ENCODE data around the gene ASCC1.
A peak's percentile ranks its signal among the peaks of the same experiment; 100 is the strongest.

The ASCC1 gene

DNA sequence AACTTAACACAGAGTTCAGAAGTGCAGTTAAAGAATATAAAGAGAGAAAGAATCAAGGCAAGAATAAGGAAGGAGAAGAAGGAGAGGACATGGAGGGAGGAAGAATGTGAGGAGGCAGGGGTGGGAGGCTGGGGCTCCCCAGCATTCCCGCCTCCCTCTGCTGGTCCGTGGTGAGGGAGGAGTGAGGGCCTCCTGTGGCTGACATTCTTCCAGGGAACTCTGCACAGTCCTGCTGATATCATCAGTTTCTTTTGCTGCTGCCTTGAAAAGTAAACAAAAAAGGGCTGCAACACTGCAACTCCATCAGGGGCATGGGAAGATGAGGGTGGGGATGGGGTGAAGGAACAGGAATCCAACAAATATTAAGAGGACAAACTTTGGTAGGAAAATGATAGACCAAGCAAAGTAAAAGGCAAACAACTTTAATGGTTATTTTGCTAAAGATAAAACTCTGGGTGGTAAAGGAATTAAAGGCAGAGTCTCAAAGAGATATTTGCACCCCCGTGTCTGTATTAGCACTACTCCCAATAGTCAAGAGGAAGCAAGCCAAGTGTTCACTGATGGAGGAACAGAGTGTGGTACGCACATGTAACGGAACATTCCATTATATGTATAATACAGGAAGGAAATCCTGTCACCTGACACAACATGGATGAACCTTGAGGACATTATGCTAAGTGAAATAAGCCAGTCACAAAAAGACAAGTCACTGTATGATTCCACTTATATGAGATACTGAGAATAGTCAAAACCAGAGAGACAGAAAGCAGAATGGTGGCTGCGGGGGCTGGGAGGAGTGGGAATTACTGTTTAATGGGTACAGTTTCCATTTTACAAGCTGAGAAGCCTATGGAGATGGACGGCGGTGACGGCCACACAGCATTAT, 119.7 kb downstream of the ASCC1 start:
- DNase-seq = no peak

DNA sequence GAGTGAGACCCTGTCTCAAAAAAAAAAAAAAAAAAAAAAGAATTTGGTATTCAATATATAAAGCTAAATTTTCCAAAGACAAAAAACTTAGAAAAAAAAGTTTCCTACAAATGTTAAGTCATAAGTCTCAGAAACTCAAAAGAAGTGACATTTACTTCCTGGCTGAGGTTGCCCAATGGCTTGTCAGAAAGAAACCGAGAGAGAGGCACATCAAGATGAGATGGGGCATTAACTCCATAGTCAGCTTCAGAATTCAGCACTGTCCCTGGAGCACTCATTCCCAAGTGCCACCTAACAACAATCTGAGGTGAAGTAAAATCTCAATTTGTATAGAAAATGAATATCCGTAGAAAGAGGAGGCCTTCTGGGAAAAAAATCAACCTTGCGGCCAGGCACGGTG, 120.9 kb downstream of the ASCC1 start:
- DNase-seq = no peak

DNA sequence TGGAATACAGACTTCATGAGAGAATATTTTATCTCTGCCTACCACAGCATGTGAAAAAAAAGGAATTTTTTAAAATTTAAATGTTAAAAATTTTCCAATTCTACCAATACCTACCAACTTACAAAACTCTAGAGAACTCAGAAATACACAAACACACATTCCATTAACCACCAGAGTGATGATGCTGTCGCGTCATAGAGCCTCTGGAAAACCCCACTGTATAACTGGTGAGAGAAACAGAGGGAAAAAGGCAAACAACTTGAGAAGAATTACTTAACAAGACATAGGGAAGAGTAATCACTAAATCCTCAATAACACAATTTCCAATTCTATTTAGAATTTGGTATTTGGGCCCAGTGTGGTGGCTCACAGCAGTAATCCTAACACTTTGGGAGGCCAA, 121.5 kb downstream of the ASCC1 start:
- no peak for DNase-seq

DNA sequence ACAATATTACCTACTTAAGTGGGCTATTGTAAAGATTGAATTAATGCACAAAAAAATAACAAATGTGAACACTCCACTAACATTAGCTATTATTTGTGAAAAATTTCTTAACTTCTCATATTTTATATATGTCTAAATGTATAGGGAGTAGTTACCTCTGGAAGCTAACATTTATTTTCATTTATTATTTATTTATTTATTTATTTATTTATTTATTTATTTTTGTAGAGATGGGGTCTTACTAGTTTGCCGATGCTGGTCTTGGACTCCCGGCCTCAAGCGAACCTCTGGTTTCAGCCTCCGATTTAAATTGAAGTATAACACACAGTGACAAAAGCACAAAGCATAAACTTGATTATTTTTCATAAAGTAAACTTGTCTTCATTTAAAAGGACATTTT, 122.6 kb downstream of the ASCC1 start:
- DNase-seq = no peak

DNA sequence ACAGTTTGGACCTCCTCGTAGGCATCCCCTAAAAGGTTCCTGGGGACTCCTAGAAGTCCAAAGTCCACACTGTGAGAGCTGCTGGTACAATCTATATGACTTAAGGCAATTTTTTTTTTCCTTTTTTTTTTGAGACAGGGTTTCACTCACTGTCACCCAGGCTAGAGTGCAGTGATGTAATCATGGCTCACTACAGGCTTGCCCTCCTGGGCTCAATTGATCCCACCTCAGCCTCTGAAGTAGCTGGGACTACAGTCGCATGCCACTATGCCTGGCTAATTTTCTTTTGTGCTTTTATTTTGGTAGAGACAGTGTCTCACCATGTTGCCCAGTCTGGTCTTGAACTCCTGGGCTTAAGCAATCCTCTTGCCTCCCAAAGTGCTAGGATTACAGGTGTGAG, 123.1 kb downstream of the ASCC1 start:
- no peak for DNase-seq

DNA sequence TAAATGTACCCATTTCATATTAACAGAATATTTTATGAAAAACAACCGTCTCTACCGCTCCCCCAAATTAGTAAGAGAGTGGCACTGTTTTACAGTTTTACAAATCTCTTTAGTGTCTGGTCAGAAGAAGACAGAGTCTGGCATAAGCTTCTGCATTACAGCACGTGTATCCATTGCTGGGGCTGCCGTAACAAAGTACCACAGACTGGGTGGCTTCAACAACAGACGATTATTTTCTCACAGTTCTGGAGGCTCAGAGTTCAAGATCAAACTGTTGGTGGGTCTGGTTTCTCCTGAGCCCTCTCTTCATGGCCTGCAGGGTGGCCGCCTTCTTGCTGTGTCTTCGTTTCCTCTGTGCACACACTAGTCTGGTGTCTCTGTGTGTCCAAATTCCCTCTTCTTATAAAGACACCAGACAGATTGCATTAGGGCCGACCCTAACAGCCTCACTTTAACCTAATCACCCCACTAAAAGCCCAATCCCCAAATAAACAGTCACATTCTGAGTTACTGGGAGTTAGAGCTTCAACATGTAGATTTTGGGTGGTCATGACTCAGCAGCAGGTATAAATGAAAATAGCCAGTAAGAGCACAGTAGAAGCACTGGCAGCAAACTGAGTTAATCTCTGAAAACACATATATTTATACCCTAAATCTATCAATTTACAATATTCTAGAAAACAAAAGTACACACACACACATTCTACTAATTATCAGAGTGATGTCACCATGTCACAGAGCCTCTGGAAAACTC, 123.7 kb downstream of the ASCC1 start:
- DNase-seq = no peak

DNA sequence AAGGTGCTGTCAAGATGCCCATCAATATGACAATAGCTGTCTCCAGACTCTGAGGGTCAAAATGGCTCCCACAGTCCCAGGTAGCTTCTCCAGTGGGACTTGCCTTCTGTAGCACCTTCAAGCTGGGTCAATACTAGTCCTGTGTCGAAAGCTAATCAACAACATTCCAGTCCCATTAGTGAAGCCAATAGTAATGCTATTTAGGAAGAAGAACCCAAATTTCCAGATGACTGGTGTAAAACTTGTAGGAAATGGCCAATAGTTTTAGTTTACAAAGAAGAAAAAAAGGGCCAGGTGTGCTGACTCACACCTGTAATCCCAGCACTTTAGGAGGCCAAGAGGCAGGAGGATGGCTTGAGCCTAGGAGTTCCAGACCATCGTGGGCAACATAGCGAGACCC, 125.8 kb downstream of the ASCC1 start:
- DNase-seq = no peak

DNA sequence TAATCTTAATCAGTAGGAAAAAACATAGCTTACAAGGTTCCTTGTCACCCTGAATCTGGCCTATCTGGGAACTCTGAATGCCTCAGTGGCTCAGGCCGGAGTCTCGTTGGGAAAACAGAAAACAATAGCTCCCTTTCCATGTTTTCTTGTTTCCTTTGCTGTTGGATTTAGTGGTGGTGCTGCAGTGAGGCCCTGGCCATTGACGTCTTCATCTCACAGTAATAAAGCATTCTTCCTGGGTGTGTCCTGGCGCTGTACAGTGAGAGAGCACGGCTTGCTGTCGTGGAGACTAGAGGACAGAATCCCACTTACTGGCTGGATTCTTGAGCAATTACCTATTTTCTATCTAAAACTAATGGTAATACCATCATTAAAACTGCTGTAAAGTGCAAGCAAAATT, 126.5 kb downstream of the ASCC1 start:
- DNase-seq = no peak

DNA sequence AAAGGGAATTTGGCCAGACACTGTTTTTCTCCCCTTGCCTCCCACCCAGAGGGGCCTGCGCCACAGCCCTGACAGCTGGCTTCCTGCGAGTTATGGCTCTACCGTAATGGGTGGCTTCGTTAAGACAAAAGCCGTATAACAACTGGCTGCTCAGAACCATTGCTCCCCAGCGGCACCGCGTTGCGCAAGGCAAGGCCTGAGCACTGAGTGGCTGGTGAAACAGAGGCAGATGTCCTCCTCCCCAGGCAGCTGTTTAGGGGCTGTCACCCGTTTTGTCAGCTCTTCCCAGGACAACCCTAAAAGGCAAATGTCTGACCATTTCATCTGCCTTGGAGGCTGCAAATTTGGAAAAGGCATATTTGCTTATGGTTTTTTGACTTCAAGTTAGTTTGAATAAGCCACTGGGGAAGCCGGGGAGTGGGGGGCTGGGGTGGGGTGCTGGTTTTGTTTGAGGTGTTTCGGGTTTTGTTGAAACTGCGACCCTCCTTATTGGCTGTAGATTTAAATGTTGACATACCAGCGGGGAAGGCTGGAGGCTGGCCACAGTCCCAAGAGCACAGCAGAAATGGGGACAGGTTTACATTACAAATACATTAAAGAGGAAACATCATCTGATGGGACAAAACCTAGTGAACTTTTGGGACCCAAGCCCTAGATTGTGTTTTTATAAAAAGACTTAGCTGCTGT, 127.0 kb downstream of the ASCC1 start:
- peak; percentile 46 for DNase-seq

DNA sequence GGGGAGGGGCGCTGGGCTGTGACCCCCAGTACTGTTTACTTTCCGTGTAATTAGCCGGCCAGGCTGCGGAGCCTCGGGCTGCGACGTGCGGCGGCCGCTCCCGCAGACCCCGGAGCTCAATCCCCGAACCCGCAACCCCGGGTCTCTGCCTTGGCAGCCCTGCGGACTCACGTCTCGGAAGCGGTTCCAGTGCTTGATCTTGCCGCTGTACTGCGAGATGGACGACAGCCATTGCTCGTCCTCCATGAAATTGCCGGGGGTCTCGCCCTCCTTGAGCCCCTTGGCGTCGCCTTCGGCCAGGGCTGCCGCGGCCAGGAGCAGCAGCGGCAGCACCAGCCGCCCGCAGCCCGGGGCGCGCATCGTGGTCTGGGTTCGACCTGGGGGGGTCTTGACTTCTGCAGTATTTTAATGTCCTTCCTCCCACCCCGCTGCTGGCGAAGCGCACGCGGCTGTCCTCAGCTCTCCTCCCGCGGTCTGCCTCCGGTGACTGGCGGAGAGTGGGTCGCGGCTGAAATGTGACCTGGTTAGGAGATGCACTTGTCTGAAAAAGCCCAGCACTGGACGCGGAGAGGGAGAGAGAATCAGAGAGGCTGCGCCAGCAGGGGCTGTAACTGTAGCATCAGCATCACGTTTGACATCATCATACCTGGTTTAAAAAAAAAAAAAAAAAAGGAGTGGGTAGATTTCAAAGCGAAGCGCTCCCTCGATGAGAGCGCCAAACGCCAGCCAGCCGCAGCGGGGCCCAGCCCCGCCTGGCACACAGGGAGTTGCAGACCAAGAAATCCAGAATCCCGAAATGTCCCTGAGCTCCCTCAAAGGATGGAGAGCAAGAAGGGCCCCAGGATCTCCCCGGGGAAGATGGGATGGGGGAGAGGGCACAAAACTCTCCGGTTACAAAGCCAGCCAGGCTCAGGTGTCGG, 127.8 kb downstream of the ASCC1 start, which contains the start of gene SPOCK2:
TSS of gene SPOCK2 (minus strand) at position 583 of the 920 bp plus-strand sequence. CDS start at position 360, 223 bp downstream.
- no peak for DNase-seq

DNA sequence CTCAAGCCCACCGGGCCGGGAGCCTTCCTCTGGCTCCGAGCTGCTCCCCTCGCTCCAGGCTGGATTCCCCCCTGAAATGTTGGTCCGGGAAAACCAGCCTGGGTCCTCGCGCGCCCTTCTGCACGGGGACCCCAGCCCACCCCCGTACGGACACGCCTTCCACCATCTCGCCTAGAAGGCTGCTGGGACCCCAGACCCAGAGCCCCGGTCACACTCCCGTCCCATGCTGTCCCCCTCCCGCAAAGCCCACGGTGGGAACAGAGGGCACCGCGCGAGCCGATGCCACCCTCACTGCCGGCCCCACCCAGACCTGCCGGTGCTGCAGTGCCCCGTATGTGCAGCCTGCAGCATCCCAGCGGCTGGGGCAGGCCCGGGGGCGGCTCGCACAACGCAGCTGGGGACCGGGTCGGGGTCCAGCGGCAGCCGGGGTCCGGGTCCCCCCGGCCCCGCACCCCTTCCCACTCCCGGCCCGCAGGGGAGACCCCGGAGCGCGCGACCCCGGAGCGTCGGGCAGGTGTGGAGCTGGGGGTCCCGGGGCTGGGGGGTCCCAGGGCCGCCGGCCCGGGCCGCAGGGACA, 128.6 kb downstream of the ASCC1 start:
- no peak for DNase-seq

DNA sequence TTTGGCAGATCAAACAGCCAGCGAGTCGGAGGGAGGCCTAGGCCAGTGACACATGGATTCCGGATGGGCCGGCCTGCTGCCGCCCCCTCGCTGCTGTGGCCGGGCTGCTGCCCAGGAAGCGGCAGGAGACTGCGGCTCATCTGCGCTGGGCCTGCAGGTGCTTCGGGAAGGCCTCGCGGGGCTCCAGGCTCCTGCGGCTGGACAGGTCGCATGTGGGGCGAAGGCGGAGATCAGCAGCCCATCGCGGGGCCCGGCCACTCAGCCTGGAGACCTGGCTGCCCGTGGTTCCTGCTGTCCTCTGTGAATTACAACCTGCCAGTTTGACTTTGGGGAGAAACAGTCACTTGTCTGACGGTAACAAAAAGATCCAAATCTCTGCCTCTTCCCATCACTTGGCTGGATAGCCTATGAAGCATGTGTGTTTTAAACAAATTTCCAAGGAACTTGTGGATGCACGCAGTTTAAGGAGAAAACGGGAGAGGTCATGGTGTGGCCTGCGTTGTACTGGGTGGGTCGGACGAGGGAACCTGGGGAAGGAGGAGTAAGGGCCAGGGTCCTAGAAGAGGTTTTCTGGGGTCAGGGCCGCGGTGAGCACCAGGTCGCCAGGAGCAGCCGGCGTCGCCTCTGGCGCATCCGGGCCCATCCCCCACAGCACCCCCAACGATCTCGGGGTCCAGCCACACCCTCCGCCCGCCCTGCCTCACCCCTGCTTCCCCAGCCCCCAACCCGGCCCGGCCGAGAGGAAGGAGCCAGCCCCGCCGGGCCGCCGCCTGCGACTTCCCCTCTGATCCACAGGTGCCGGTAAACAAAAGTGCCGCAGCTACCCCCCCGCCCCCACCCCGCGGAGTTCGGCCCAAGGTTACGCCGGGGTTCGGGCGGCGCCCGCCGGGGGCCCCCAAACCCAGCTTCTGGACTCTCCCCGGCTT, 129.3 kb downstream of the ASCC1 start:
- no peak for DNase-seq

DNA sequence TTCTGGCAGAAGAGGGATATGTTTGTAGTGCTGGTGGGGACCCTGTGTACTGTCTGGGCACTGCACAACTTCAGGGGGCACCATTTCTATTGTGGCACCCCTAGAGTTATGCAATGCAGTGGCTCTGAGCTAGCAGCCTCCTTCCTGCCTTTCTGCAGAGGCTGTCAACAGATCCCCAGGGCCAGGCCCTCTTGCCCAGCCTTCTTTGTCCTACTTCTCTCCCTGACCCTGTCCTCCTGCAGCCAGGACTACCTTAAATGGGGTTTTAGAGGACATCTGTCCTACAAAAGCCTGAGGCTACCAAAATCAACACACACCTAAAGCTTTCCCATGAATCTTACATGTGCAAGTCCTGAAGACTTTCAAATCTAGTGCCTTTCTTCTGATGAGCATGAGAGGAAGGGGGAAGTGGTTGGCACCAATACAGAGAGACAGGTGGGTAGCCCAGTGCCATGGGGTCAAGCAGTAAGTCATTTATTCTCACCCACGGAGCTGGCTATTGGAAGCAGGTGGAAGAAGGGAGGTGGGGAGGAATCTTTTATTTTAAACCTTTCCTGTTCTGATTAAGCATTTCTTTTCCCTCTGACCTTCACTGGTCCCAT, 130.1 kb downstream of the ASCC1 start:
- DNase-seq = no peak

DNA sequence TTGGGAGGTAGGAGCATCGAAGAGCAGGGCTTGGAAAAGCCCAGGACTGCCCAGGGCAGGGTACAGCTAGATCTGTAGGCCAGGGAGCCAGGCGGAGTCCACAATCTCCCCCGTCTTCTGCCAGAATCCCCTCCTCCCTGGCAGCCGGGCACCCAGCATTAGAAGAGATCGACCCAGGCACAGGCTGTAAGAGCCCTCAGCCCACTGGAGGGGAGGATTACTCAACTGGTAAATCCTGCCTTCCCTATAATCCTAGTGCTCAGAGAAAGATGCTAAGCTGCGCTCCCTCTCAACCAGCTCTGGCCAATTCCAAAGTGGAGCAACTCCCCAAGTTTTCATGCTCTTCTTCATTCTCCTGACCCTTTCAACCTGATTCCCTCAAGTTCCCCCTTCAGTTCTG, 130.9 kb downstream of the ASCC1 start:
- no peak for DNase-seq

DNA sequence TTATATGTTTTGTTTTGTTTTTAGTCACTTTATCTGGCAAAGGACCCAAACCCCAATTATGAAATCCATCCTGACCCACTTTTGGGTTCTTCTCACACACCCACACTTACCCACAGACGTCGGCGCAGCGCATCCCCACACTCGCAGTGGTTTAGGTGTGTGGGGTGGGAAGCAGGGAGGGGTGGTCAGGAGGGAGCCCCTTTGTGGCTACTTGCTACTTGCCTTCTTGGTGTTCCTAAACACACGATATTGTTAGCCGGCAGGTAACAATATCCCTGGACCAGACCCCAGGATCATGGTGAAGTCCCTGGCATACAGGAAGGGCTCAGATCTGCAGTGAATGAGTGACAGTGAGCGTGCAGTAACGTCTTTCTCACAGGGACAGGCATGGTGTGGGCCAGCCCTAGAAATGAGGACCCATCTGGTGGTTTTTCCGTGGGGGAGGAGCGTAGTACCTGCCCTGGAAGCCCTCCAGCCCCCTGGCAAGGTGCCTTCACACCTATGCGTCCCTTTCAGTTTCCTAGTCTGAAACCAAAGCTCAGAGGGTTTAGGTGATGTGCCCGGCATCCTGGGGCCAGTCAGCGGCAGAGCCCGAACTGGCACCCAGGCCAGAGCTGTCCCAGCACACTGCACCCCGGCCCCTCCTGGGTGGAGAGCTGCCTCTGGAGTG, 132.2 kb downstream of the ASCC1 start:
- no peak for DNase-seq

DNA sequence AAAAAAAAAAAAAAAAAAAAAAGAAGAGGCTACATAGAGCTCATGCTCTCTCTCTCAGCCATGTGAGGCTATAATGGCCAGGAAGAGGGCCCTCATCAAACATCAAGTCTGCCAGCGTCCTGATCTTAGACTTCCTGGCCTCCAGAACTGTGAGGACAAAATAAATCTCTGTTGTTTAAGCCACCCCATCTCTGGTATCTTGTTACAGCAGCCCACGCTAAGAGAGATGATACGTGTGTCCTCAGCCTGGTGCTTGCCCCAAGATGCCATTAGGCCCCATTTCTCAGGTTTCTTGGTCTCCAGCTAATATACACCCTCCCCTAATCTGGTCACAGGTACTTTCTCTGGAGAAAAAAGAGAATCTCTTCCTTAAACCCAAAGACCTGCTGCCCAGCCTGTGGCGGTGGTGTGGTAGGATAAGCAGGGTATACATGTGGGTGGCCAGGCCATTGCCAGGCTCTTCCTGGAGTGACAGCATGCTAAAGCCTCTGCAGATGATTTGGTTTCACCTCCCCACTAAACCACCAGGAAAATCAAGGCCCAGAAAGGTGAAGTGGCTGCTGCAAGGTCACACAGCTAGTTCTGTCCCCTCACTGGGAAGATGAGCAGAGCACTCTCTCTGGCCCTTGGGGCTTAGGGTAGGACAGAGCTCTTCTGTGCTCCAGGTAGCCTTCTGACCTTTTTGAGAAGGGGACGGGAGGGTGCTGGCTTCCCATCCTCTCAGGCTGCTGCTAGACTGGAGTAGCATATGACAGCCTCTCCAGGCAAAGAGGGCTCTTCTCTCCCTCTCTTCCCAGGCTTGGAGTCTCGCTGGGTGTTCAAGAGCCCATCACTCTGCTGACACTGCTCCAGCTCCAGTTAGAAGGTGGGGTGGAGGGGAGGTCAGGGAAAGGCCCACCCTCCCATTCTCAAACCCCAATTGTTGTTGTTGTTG, 133.0 kb downstream of the ASCC1 start:
- DNase-seq = no peak

DNA sequence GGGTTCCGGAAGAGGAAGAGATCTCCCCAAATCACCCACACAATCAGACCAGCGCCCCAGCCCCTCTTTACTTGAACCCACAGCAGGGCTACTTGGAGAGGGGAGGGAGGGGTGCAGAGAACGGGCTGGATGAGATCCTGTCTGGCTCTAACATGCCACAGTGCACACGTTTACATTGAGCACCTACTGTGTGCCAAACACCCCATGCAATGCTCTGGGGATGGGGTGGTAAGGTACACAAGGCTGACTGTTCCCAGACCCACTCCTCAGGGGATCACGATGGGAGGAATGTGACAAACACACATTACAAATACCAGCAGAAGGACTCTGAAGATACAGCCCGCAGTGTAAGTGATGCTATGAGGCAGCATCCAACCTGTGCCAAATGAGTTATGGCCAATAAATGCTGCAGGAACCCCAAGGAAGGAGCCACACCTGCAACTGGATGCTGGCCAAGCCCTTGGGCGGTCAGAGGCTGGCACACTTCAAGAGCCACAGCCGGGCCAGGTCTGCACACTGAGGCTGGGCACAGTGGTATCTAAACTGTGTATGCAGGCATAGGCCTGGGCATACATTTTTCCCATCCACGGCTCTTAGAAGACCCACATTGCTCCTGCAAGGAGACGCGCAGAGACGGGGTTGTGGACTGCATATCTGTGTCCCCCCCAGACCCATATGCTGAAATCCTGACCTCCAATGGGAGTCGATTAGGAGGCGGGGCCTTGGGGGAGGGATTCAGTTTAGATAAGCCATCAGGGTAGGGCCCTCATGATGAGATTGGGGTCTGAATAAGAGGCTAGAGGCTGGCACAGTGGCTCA, 134.1 kb downstream of the ASCC1 start:
- no peak for DNase-seq

DNA sequence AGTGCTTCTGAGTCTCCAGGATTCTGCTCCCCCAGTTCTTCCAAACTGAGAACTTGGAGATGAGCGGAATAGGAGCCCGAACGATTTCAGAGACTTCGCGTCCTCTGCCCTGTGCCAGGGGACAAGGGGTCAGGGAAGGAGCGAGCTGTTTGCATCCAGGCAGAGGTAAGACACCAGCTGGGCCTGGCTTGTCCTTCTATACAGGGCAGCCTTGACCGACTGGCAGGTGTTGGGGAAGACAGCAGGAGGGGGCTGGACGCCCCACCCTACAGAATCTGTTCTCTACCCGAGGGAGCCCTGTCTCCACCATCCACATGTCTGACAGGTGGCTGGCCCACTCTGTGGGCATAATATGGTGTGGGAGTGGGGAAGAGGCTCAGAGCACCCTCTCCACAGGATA, 134.9 kb downstream of the ASCC1 start:
- no peak for DNase-seq

All from hematopoietic multipotent progenitor cell treated with erythropoietin and hydrocortisone succinate and interleukin-3 and kit ligand, for 6 days (in vitro differentiated cells).